ENCODE measurements around the gene HMCN2.
A peak's percentile ranks its signal among the peaks of the same experiment; 100 is the strongest.

Gene HMCN2

GRCh38 chr9:130284690-130285089 lies 19.1 kb downstream of the HMCN2 start:
- no peak for TF ChIP-seq CTCF (conservative IDR thresholded peaks at IDR 0.05)
- no peak for TF ChIP-seq ZFX (IDR thresholded peaks at IDR 0.05)
- H3K27ac ChIP-seq = no peak overlapping the region

GRCh38 chr9:130285271-130285670 lies 19.7 kb downstream of the HMCN2 start:
- no peak for TF ChIP-seq CTCF (conservative IDR thresholded peaks at IDR 0.05)
- no peak for TF ChIP-seq ZFX (IDR thresholded peaks at IDR 0.05)
- H3K27ac ChIP-seq = no peak overlapping the region

- no peak overlapping the region for H3K27ac ChIP-seq
- no peak for TF ChIP-seq ZFX (IDR thresholded peaks at IDR 0.05)
- TF ChIP-seq CTCF (conservative IDR thresholded peaks at IDR 0.05) = no peak
Observed at GRCh38 chr9:130286072-130286770, 20.7 kb downstream of the HMCN2 start.

GRCh38 chr9:130286781-130287428 lies 21.3 kb downstream of the HMCN2 start:
- TF ChIP-seq ZFX (IDR thresholded peaks at IDR 0.05) = no peak
- TF ChIP-seq CTCF (conservative IDR thresholded peaks at IDR 0.05) = no peak
- H3K27ac ChIP-seq = no peak overlapping the region

- H3K27ac ChIP-seq = peak overlapping the region; percentile 6; the same call in 1 of the 2 replicates
- TF ChIP-seq ZFX (IDR thresholded peaks at IDR 0.05) = no peak
- TF ChIP-seq CTCF (conservative IDR thresholded peaks at IDR 0.05) = no peak
Observed at GRCh38 chr9:130287736-130288135, 22.2 kb downstream of the HMCN2 start.

- H3K27ac ChIP-seq = peak overlapping the region; percentile 6; the same call in 1 of the 2 replicates
- TF ChIP-seq CTCF (conservative IDR thresholded peaks at IDR 0.05) (no peak), ZFX (IDR thresholded peaks at IDR 0.05) (no peak)
Observed at GRCh38 chr9:130288393-130288792, 22.8 kb downstream of the HMCN2 start.

- no peak for TF ChIP-seq CTCF (conservative IDR thresholded peaks at IDR 0.05)
- TF ChIP-seq ZFX (IDR thresholded peaks at IDR 0.05) = no peak
- H3K27ac ChIP-seq = no peak overlapping the region
Observed at GRCh38 chr9:130288926-130289690, 23.5 kb downstream of the HMCN2 start.
